Naive thymus-derived CD4-positive, alpha-beta T cell (primary cell): ENCODE results near the gene PIK3CA. TPM values are rescaled to one million over a fixed set of nuclear protein-coding genes. Genes with fewer than 3 reads are reported as not detected.
"Not testable (repeated sequence)": the region's sequence is repeated elsewhere in the genome, so short reads cannot be mapped to it uniquely, and the experiment has no call there.

Source experiments
- ATAC-seq: fragments of 150-1000 bp; cut with Tn5 transposase; 2 replicates; pipeline ENCODE4 v1.10.0; 2021; ENCODE audit warnings: mild to moderate bottlenecking, moderate library complexity
- CTCF ChIA-PET: fragments of 350-600 bp; sonication (Branson Sonifier 250); formaldehyde crosslinking; loops from one replicate; lab custom pipeline; 2021; ENCODE audit warnings: antibody characterized with exemption; lab: Charles Lee
- POLR2A ChIA-PET: fragments of 350-600 bp; sonication (Branson Sonifier 250); formaldehyde crosslinking; loops from one replicate; lab custom pipeline; 2021; ENCODE audit warnings: antibody characterized with exemption, inconsistent platforms; lab: Charles Lee
- DNase-seq, 9 donors: peaks; one replicate each; pipeline versions ENCODE4 v3.0.0 to v3.0.0-alpha.2; 2020 to 2022; ENCODE audit warnings: mixed read lengths in 1 of 9
- H3K27ac ChIP-seq: one replicate; pipeline ENCODE4 v1.7.0; 2013; ENCODE audit warnings: mild to moderate bottlenecking, low read depth, low read length, moderate library complexity
- H3K27me3 ChIP-seq, 2 donors: one replicate each; pipeline ENCODE4 v1.7.0; 2013; ENCODE audit warnings: low read length in 2 of 2, mild to moderate bottlenecking in 2 of 2, moderate library complexity in 2 of 2; ENCODE audit not compliant: control insufficient read depth in 2 of 2, insufficient read depth in 2 of 2
- H3K36me3 ChIP-seq, 3 experiments: 1 replicate in 2 of 3; 2 replicates in 1 of 3; pipeline ENCODE4 v1.7.0; 2013; ENCODE audit warnings: low read length in 3 of 3, mild to moderate bottlenecking in 3 of 3, moderate library complexity in 1 of 3; ENCODE audit not compliant: insufficient read depth in 3 of 3, control insufficient read depth in 2 of 3
- H3K4me1 ChIP-seq, 2 donors: one replicate each; pipeline ENCODE4 v1.7.0; 2013; ENCODE audit warnings: low read length in 2 of 2, mild to moderate bottlenecking in 2 of 2, moderate library complexity in 1 of 2; ENCODE audit not compliant: control insufficient read depth in 2 of 2, insufficient read depth in 2 of 2
- H3K4me3 ChIP-seq: 2 replicates; pipeline ENCODE4 v1.7.0; 2013; ENCODE audit warnings: mild to moderate bottlenecking, low read length
- H3K9me3 ChIP-seq, 3 experiments: 1 replicate in 2 of 3; 2 replicates in 1 of 3; pipeline ENCODE4 v1.7.0; 2013; ENCODE audit warnings: low read length in 3 of 3; ENCODE audit not compliant: control insufficient read depth in 2 of 3
- H3K27ac Mint-ChIP-seq, 9 donors: one replicate each; pipeline ENCODE4 v1.8.0; 2020 to 2022; ENCODE audit warnings: mixed read lengths in 9 of 9, mild to moderate bottlenecking in 8 of 9, moderate library complexity in 5 of 9, inconsistent platforms in 2 of 9
- H3K27me3 Mint-ChIP-seq, 5 donors: one replicate each; pipeline ENCODE4 v1.8.0; 2021 to 2022; ENCODE audit warnings: mixed read lengths in 5 of 5, mild to moderate bottlenecking in 1 of 5
- H3K36me3 Mint-ChIP-seq, 5 donors: one replicate each; pipeline ENCODE4 v1.8.0; 2020 to 2022; ENCODE audit warnings: mixed read lengths in 5 of 5, mild to moderate bottlenecking in 3 of 5, inconsistent platforms in 1 of 5
- H3K4me1 Mint-ChIP-seq, 7 donors: one replicate each; pipeline ENCODE4 v1.8.0; 2020 to 2022; ENCODE audit warnings: mixed read lengths in 7 of 7, mild to moderate bottlenecking in 3 of 7, inconsistent platforms in 1 of 7
- H3K4me3 Mint-ChIP-seq, 10 donors: one replicate each; pipeline ENCODE4 v1.8.0; 2020 to 2022; ENCODE audit warnings: mild to moderate bottlenecking in 10 of 10, mixed read lengths in 10 of 10, moderate library complexity in 6 of 10, inconsistent platforms in 2 of 10
- H3K9me3 Mint-ChIP-seq, 11 donors: one replicate each; pipeline ENCODE4 v1.8.0; 2020 to 2022; ENCODE audit warnings: mixed read lengths in 11 of 11, mild to moderate bottlenecking in 4 of 11, inconsistent platforms in 1 of 11, moderate library complexity in 1 of 11
- intact Hi-C, 2 donors: fragments of 100-400 bp; cut with micrococcal nuclease; formaldehyde crosslinking; loops; one replicate each; pipeline ENCODE4 v1.15.1; 2023
- polyA plus RNA-seq, 2 donors: library from polyadenylated mRNA; unstranded; fragments of 300-500 nt; fragmentation: Illumina TruSeq; gene quantifications; one replicate each; pipeline ENCODE4 v1.2.3, GENCODE V29; 2021
- total RNA-seq, 6 experiments: library from RNA in 5 of 6; stranded (reverse) in 5 of 6; gene quantifications; 1 replicate in 5 of 6; 2 replicates in 1 of 6; pipeline ENCODE4 v1.2.3 and lab custom pipeline; 2021 to 2026

Gene PIK3CA
- total and polyA plus RNA-seq, 7 experiments from 2014 or later = 16.7 to 58.1 (median 34.3) TPM

- Histone ChIP-seq H3K9me3 (no peaks in the 10 kb centered on the region), H3K27ac (no peak overlapping the region), H3K27me3 (no peaks in the 10 kb centered on the region), H3K4me3 (no peak overlapping the region), H3K4me1 (no peaks in the 10 kb centered on the region), H3K36me3 (no peaks in the 10 kb centered on the region)
- Mint-ChIP-seq H3K4me1 (peaks cover 0 to 2% (median 0%) of the 10 kb centered on the region in 7 donors), H3K27ac (no peak overlapping the region), H3K9me3 (no peaks in the 10 kb centered on the region), H3K4me3 (no peak overlapping the region), H3K27me3 (peaks cover 0 to 19% (median 6%) of the 10 kb centered on the region in 5 donors), H3K36me3 (no peaks in the 10 kb centered on the region)
- POLR2A ChIA-PET = no interaction called here
- DNase-seq = no peak
- ATAC-seq = no peak
- CTCF ChIA-PET = no interaction called here
- intact Hi-C loops = no loop called here
These were observed 120.4 kb downstream of the PIK3CA start for GRCh38 chr3:179268400-179269051.

GRCh38 chr3:179269152-179269707 lies 121.1 kb downstream of the PIK3CA start:
- POLR2A ChIA-PET = no interaction called here
- Histone ChIP-seq H3K27me3 (no peaks in the 10 kb centered on the region), H3K4me3 (no peak overlapping the region), H3K36me3 (no peaks in the 10 kb centered on the region), H3K27ac (no peak overlapping the region), H3K4me1 (no peaks in the 10 kb centered on the region), H3K9me3 (no peaks in the 10 kb centered on the region)
- intact Hi-C loops = no loop called here
- ATAC-seq = no peak
- CTCF ChIA-PET = no interaction called here
- Mint-ChIP-seq H3K27ac (no peak overlapping the region), H3K36me3 (no peaks in the 10 kb centered on the region), H3K27me3 (peaks cover 0 to 17% (median 6%) of the 10 kb centered on the region in 5 donors), H3K4me1 (peaks cover 0 to 2% (median 0%) of the 10 kb centered on the region in 7 donors), H3K4me3 (no peak overlapping the region), H3K9me3 (no peaks in the 10 kb centered on the region)
- DNase-seq = no peak

DNA sequence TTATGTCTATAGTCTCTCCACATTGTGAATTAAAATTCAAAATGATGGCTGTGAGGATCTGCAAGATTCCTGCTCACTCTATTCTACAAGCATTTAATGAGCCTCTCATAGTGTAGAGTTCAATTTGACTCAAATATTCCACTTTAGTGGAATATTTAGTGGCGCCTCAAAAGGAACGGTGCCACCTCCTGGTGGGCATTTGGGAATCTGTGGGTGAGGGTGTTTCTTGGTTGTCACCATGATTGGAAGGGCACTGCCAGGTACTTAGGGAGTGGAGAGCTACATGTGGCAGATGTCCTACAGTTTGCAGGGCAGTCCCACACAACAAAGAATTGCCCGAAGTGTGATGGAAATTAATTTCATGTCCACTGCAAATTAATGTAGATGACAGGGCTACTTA lies 124.2 kb downstream of the PIK3CA start:
- Mint-ChIP-seq H3K9me3 (no peaks in the 10 kb centered on the region), H3K27ac (no peak overlapping the region), H3K27me3 (peaks cover 6 to 15% (median 8%) of the 10 kb centered on the region in 5 donors), H3K4me1 (peaks cover 0 to 2% (median 0%) of the 10 kb centered on the region in 7 donors), H3K4me3 (no peak overlapping the region), H3K36me3 (peaks cover 0 to 4% (median 0%) of the 10 kb centered on the region in 5 donors)
- Histone ChIP-seq H3K27ac (no peak overlapping the region), H3K36me3 (no peaks in the 10 kb centered on the region), H3K27me3 (no peaks in the 10 kb centered on the region), H3K4me1 (no peaks in the 10 kb centered on the region), H3K4me3 (no peak overlapping the region), H3K9me3 (no peaks in the 10 kb centered on the region)
- DNase-seq (no peak), ATAC-seq (no peak)
- intact Hi-C loops = loop anchor here in 1 of 2 donors (1.0 kb wide), 2 partner anchors 125 to 257 kb away; no protein-coding TSS in a partner anchor
- POLR2A ChIA-PET = no interaction called here
- CTCF ChIA-PET = interaction anchor here (0.5 to 1.2 kb wide), 3 partner anchors 172 to 201 kb away, joined by 3 read pairs; partner anchors contain the start of gene ZMAT3

DNA sequence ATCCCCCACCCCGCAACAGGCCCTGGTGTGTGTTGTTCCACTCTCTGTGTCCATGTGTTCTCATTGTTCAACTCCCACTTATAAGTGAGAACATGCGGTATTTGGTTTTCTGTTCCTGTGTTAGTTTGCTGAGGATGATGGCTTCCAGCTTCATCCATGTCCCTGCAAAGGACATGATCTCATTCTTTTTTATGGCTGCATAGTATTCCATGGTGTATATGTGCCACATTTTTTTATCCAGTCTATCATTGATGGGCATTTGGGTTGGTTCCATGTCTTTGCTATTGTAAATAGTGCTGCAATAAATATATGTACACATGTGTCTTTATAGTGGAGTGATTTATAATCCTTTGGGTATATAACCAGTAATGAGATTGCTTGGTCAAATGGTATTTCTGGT lies 126.3 kb downstream of the PIK3CA start:
- H3K4me1 Mint-ChIP-seq, H3K27ac ChIP-seq, H3K4me3 ChIP-seq, H3K4me3 Mint-ChIP-seq, H3K36me3 ChIP-seq, intact Hi-C loops, H3K9me3 ChIP-seq, H3K4me1 ChIP-seq, DNase-seq, ATAC-seq, H3K36me3 Mint-ChIP-seq, H3K27me3 ChIP-seq, H3K9me3 Mint-ChIP-seq: not testable (repeated sequence)
- H3K27ac Mint-ChIP-seq = peak overlapping the region in 1 of 9 donors; percentile 17
- peaks cover 7 to 13% (median 10%) of the 10 kb centered on the region in 5 donors for H3K27me3 Mint-ChIP-seq
- ChIA-PET CTCF (interaction anchor here (1.1 kb wide), 1 partner anchor 254 kb away, joined by 3 read pairs; no protein-coding TSS in a partner anchor), POLR2A (interaction anchor here (0.6 kb wide), 1 partner anchor 210 kb away, joined by 3 read pairs; no protein-coding TSS in a partner anchor)

GRCh38 chr3:179276001-179276400 lies 127.8 kb downstream of the PIK3CA start:
- H3K36me3 Mint-ChIP-seq = peaks cover 0 to 4% (median 0%) of the 10 kb centered on the region in 5 donors
- H3K9me3 ChIP-seq = no peaks in the 10 kb centered on the region
- no peaks in the 10 kb centered on the region for H3K36me3 ChIP-seq
- intact Hi-C loops = no loop called here
- no peaks in the 10 kb centered on the region for H3K9me3 Mint-ChIP-seq
- no peak overlapping the region for H3K27ac ChIP-seq
- H3K27me3 Mint-ChIP-seq = peaks cover 11 to 16% (median 15%) of the 10 kb centered on the region in 5 donors
- CTCF ChIA-PET = interaction anchor here (1.1 kb wide), 1 partner anchor 39 kb away, joined by 4 read pairs; no protein-coding TSS in a partner anchor
- H3K4me1 Mint-ChIP-seq = no peaks in the 10 kb centered on the region
- no peak for ATAC-seq
- H3K27me3 ChIP-seq = no peaks in the 10 kb centered on the region
- DNase-seq = no peak
- no peak overlapping the region for H3K4me3 Mint-ChIP-seq
- peak overlapping the region in 1 of 9 donors; percentile 5 for H3K27ac Mint-ChIP-seq
- no peaks in the 10 kb centered on the region for H3K4me1 ChIP-seq
- POLR2A ChIA-PET = no interaction called here
- H3K4me3 ChIP-seq = no peak overlapping the region

GRCh38 chr3:179276743-179277142 lies 128.6 kb downstream of the PIK3CA start:
- H3K36me3 Mint-ChIP-seq = peaks cover 0 to 4% (median 0%) of the 10 kb centered on the region in 5 donors
- H3K9me3 Mint-ChIP-seq = no peaks in the 10 kb centered on the region
- H3K27me3 Mint-ChIP-seq = peaks cover 11 to 17% (median 15%) of the 10 kb centered on the region in 5 donors
- Histone ChIP-seq H3K27me3 (no peaks in the 10 kb centered on the region), H3K9me3 (no peaks in the 10 kb centered on the region), H3K27ac (no peak overlapping the region), H3K36me3 (no peaks in the 10 kb centered on the region), H3K4me3 (no peak overlapping the region), H3K4me1 (no peaks in the 10 kb centered on the region)
- no peak overlapping the region for H3K4me3 Mint-ChIP-seq
- intact Hi-C loops = no loop called here
- CTCF ChIA-PET = no interaction called here
- DNase-seq = no peak
- no peak overlapping the region for H3K27ac Mint-ChIP-seq
- H3K4me1 Mint-ChIP-seq = no peaks in the 10 kb centered on the region
- ATAC-seq = no peak
- POLR2A ChIA-PET = no interaction called here
